B cell (primary cell): Measurements from ENCODE around the gene PDHB. TPM values are rescaled to one million over a fixed set of nuclear protein-coding genes. Genes with fewer than 3 reads are reported as not detected.

Source experiments
- ATAC-seq: fragments of 200-7000 bp; cut with Tn5 transposase; one replicate; pipeline ENCODE4 v1.10.0; 2021; ENCODE audit warnings: low read depth, mild to moderate bottlenecking, moderate number of reproducible peaks, moderate library complexity
- CTCF ChIA-PET: fragments of 350-600 bp; sonication (Branson Sonifier 250); formaldehyde crosslinking; loops from one replicate; lab custom pipeline; 2021; ENCODE audit warnings: antibody characterized with exemption, inconsistent platforms; lab: Charles Lee
- POLR2A ChIA-PET: fragments of 350-600 bp; sonication (Branson Sonifier 250); formaldehyde crosslinking; loops from one replicate; lab custom pipeline; 2021; ENCODE audit warnings: antibody characterized with exemption; lab: Charles Lee
- DNase-seq: peaks from one replicate; pipeline ENCODE4 v3.0.0; 2013
- H2AFZ ChIP-seq: 2 replicates; pipeline ENCODE4 v1.6.1; 2012; ENCODE audit warnings: mild to moderate bottlenecking, low read depth, low read length; ENCODE audit not compliant: insufficient read depth, poor library complexity, severe bottlenecking
- H3K27ac ChIP-seq, 2 donors: 1 replicate in 1 of 2; 2 replicates in 1 of 2; pipeline ENCODE4 v1.5.1; 2012 to 2013; ENCODE audit warnings: low read length in 2 of 2, mild to moderate bottlenecking in 2 of 2, moderate library complexity in 1 of 2
- H3K27me3 ChIP-seq, 4 experiments: fragments of 200-600 bp in 1 of 4; sonication (generic) in 1 of 4; replicated peaks in 1 of 4; 1 replicate in 2 of 4; 2 replicates in 2 of 4; pipeline versions ENCODE4 v1.6.1 to v1.7.0; 2013 to 2016; ENCODE audit warnings: low read length in 3 of 4, mild to moderate bottlenecking in 2 of 4, mixed read lengths in 1 of 4, moderate library complexity in 1 of 4; ENCODE audit not compliant: insufficient read depth in 4 of 4, control insufficient read depth in 3 of 4; ENCODE audit errors: control extremely low read depth in 1 of 4
- H3K36me3 ChIP-seq, 2 experiments: replicated peaks in 1 of 2; 1 replicate in 1 of 2; 2 replicates in 1 of 2; pipeline versions ENCODE4 v1.6.1 to v1.7.1; 2013; ENCODE audit warnings: low read length in 1 of 2; ENCODE audit not compliant: insufficient read depth in 2 of 2, control insufficient read depth in 1 of 2; ENCODE audit errors: control extremely low read depth in 1 of 2, extremely low read depth in 1 of 2
- H3K4me1 ChIP-seq, 2 donors: fragments of 200-600 bp in 1 of 2; sonication (generic) in 1 of 2; 1 replicate in 1 of 2; 2 replicates in 1 of 2; pipeline versions ENCODE4 v1.5.1 to v1.6.1; 2013 to 2017; ENCODE audit warnings: low read length in 2 of 2; ENCODE audit not compliant: control insufficient read depth in 2 of 2, insufficient read depth in 2 of 2
- H3K4me2 ChIP-seq: replicated peaks from 2 replicates; pipeline ENCODE3; 2012; ENCODE audit warnings: mild to moderate bottlenecking, low read depth, low read length; ENCODE audit not compliant: poor library complexity, severe bottlenecking
- H3K4me3 ChIP-seq, 5 experiments: fragments of 200-600 bp in 1 of 5; sonication (generic) in 1 of 5; 1 replicate in 3 of 5; 2 replicates in 2 of 5; pipeline versions ENCODE4 v1.5.1 to v1.7.0; 2011 to 2016; ENCODE audit warnings: low read length in 4 of 5, mild to moderate bottlenecking in 4 of 5, low read depth in 2 of 5, control low read depth in 1 of 5, moderate library complexity in 1 of 5; ENCODE audit not compliant: insufficient read depth in 1 of 5; ENCODE audit errors: control extremely low read depth in 1 of 5, extremely low read depth in 1 of 5
- H3K79me2 ChIP-seq: fragments of 200-600 bp; sonication (generic); one replicate; pipeline ENCODE4 v1.6.0; 2016; ENCODE audit warnings: low read length; ENCODE audit not compliant: control insufficient read depth, insufficient read depth
- H3K9ac ChIP-seq: fragments of 200-600 bp; sonication (generic); 2 replicates; pipeline ENCODE4 v1.6.1; 2017; ENCODE audit warnings: mild to moderate bottlenecking, low read length, moderate library complexity
- H3K9me3 ChIP-seq, 3 donors: one replicate each; pipeline versions ENCODE4 v1.6.1 to v1.7.1; 2013; ENCODE audit warnings: low read length in 2 of 3; ENCODE audit not compliant: control insufficient read depth in 2 of 3, insufficient read depth in 1 of 3; ENCODE audit errors: control extremely low read depth in 1 of 3
- H4K20me1 ChIP-seq: 2 replicates; pipeline ENCODE4 v1.6.0; 2012; ENCODE audit warnings: mild to moderate bottlenecking, low read length; ENCODE audit not compliant: insufficient read depth, control insufficient read depth, poor library complexity, severe bottlenecking
- H3K27ac Mint-ChIP-seq: one replicate; pipeline ENCODE4 v1.8.0; 2021; ENCODE audit warnings: mixed read lengths
- H3K27me3 Mint-ChIP-seq: one replicate; pipeline ENCODE4 v1.8.0; 2021; ENCODE audit warnings: mixed read lengths
- H3K4me1 Mint-ChIP-seq: one replicate; pipeline ENCODE4 v1.8.0; 2021; ENCODE audit warnings: mixed read lengths
- H3K4me3 Mint-ChIP-seq: one replicate; pipeline ENCODE4 v1.8.0; 2021; ENCODE audit warnings: mixed read lengths
- H3K9me3 Mint-ChIP-seq: one replicate; pipeline ENCODE4 v1.8.0; 2022; ENCODE audit warnings: mixed read lengths; ENCODE audit not compliant: insufficient read depth
- CTCF ChIP-seq: fragments of 200-600 bp; IDR thresholded peaks from one replicate; pipeline ENCODE4 v1.8.0; 2022; ENCODE audit warnings: antibody characterized with exemption, mild to moderate bottlenecking
- EZH2 ChIP-seq: IDR thresholded peaks from 2 replicates; pipeline ENCODE4 v1.6.1; 2012; ENCODE audit warnings: borderline replicate concordance, low read depth, mild to moderate bottlenecking, moderate library complexity, low read length; ENCODE audit not compliant: insufficient read depth, poor library complexity, severe bottlenecking
- WGBS: methylation state at CpG from one replicate; pipeline ENCODE4 v1.1.5; 2013; ENCODE audit warnings: missing lambda C conversion rate; ENCODE audit not compliant: insufficient coverage; 5-methylcytosine and 5-hydroxymethylcytosine counted together
- intact Hi-C: fragments of 100-400 bp; cut with micrococcal nuclease; formaldehyde crosslinking; loops from one replicate; pipeline ENCODE4 v1.10.0; 2022
- polyA plus RNA-seq: library from polyadenylated mRNA; depleted of rRNA; stranded (reverse); fragments of >200 nt; gene quantifications from 2 replicates; pipeline ENCODE4 v1.2.3, GENCODE V29; 2012
- total RNA-seq, 2 donors: library from RNA; stranded (reverse); fragments of 120-200 nt in 1 of 2; gene quantifications; 1 replicate in 1 of 2; 2 replicates in 1 of 2; pipeline versions ENCODE4 v1.2.3 to v1.2.4, GENCODE V29; 2013 to 2022

Gene PDHB
- total and polyA plus RNA-seq, 2 donors (not counting 1 experiment from before 2014, with no cell fraction given): 21.7 to 67.2 TPM

- Mint-ChIP-seq H3K27ac (no peak overlapping the region), H3K9me3 (no peaks in the 10 kb centered on the region), H3K4me3 (no peak overlapping the region), H3K27me3 (no peaks in the 10 kb centered on the region), H3K4me1 (peaks cover 16% of the 10 kb centered on the region)
- Histone ChIP-seq H3K27me3 (no peaks in the 10 kb centered on the region), H4K20me1 (no peaks in the 10 kb centered on the region), H3K36me3 (no peaks in the 10 kb centered on the region), H3K9ac (no peak overlapping the region), H3K4me2 (no peak overlapping the region), H3K9me3 (no peaks in the 10 kb centered on the region), H3K79me2 (no peaks in the 10 kb centered on the region), H3K27ac (no peak overlapping the region), H3K4me3 (no peak overlapping the region), H3K4me1 (peaks cover 7 to 9% of the 10 kb centered on the region in 2 donors), H2AFZ (no peak overlapping the region)
- ATAC-seq (no peak), DNase-seq (no peak)
- CTCF ChIA-PET: no interaction called here
- intact Hi-C loops: no loop called here
- 98% methylated on average over 4 of the region's 4 CpGs for WGBS
- POLR2A ChIA-PET: no interaction called here
- no peak for TF ChIP-seq CTCF
- TF ChIP-seq EZH2: no peak
These were observed 33.4 kb upstream of the PDHB start for GRCh38 chr3:58466899-58467563.

- Histone ChIP-seq H3K27me3 (no peaks in the 10 kb centered on the region), H4K20me1 (no peaks in the 10 kb centered on the region), H3K4me1 (peaks cover 7 to 9% of the 10 kb centered on the region in 2 donors), H3K9ac (no peak overlapping the region), H3K4me2 (no peak overlapping the region), H3K79me2 (no peaks in the 10 kb centered on the region), H3K36me3 (no peaks in the 10 kb centered on the region), H3K27ac (no peak overlapping the region), H2AFZ (no peak overlapping the region), H3K9me3 (no peaks in the 10 kb centered on the region), H3K4me3 (no peak overlapping the region)
- intact Hi-C loops: no loop called here
- ATAC-seq (no peak), DNase-seq (no peak)
- Mint-ChIP-seq H3K27me3 (no peaks in the 10 kb centered on the region), H3K27ac (no peak overlapping the region), H3K9me3 (no peaks in the 10 kb centered on the region), H3K4me3 (no peak overlapping the region), H3K4me1 (peaks cover 7% of the 10 kb centered on the region)
- TF ChIP-seq EZH2: no peak
- TF ChIP-seq CTCF: no peak
- WGBS: no CpG with 5 or more reads among the region's 3 CpGs
- CTCF ChIA-PET: interaction anchor here (1.4 to 1.8 kb wide), 4 partner anchors 9 to 69 kb away, joined by 4 to 8 read pairs (median 7); partner anchors contain the start of gene KCTD6
- POLR2A ChIA-PET: no interaction called here
These were observed 31.2 kb upstream of the PDHB start for GRCh38 chr3:58464866-58465265.
